ENCODE measurements around the gene SLC11A1.

Gene SLC11A1

GRCh38 chr2:218396688-218397462, 14.8 kb downstream of the SLC11A1 start (continued):
- TF ChIP-seq ZSCAN23 (tag by site-specific recombination; IDR thresholded peaks at IDR 0.05), result no peak

- Histone ChIP-seq H3K4me3 (ENCODE audit: low read depth, low read length) (peak overlapping the region; percentile 12), H3K27ac (ENCODE audit: extremely low read depth, low read depth, low read length) (peak overlapping the region; percentile 18; the same call in 1 of the 2 replicates), H3K4me1 (ENCODE audit: control insufficient read depth, insufficient read depth, low read length) (peaks cover 15% of the 10 kb centered on the region), H3K36me3 (ENCODE audit: control insufficient read depth in 2 of 2, insufficient read depth in 1 of 2, low read length in 2 of 2) (peaks cover 0 to 11% of the 10 kb centered on the region in 2 experiments; a peak in 1 of 3 replicates), H3K9me3 (ENCODE audit: control insufficient read depth, insufficient read depth, low read depth, low read length) (no peaks in the 10 kb centered on the region)
- peak; percentile 89 for TF ChIP-seq PRDM10 (tag by site-specific recombination; IDR thresholded peaks at IDR 0.05)
- no peak for TF ChIP-seq ZFP69B (tag by site-specific recombination; IDR thresholded peaks at IDR 0.05)
- TF ChIP-seq SCRT2 (tag by site-specific recombination; IDR thresholded peaks at IDR 0.05), result peak; percentile 79
- TF ChIP-seq SCRT1 (tag by site-specific recombination; IDR thresholded peaks at IDR 0.05; ENCODE audit: borderline replicate concordance), result peak; percentile 63; the same call in 1 of the 2 replicates
- no peak for TF ChIP-seq ZNF585B (tag by site-specific recombination; IDR thresholded peaks at IDR 0.05)
- TF ChIP-seq, protein P1, sequence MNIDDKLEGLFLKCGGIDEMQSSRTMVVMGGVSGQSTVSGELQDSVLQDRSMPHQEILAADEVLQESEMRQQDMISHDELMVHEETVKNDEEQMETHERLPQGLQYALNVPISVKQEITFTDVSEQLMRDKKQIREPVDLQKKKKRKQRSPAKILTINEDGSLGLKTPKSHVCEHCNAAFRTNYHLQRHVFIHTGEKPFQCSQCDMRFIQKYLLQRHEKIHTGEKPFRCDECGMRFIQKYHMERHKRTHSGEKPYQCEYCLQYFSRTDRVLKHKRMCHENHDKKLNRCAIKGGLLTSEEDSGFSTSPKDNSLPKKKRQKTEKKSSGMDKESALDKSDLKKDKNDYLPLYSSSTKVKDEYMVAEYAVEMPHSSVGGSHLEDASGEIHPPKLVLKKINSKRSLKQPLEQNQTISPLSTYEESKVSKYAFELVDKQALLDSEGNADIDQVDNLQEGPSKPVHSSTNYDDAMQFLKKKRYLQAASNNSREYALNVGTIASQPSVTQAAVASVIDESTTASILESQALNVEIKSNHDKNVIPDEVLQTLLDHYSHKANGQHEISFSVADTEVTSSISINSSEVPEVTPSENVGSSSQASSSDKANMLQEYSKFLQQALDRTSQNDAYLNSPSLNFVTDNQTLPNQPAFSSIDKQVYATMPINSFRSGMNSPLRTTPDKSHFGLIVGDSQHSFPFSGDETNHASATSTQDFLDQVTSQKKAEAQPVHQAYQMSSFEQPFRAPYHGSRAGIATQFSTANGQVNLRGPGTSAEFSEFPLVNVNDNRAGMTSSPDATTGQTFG (tag by site-specific recombination; IDR thresholded peaks at IDR 0.05; ENCODE audit: borderline replicate concordance), result no peak
- TF ChIP-seq KLF7 (tag by site-specific recombination; IDR thresholded peaks at IDR 0.05; ENCODE audit: borderline replicate concordance), result 0 out of 2 replicates have a peak, but pooled peaks have one; percentile 15
- TF ChIP-seq, protein P2, sequence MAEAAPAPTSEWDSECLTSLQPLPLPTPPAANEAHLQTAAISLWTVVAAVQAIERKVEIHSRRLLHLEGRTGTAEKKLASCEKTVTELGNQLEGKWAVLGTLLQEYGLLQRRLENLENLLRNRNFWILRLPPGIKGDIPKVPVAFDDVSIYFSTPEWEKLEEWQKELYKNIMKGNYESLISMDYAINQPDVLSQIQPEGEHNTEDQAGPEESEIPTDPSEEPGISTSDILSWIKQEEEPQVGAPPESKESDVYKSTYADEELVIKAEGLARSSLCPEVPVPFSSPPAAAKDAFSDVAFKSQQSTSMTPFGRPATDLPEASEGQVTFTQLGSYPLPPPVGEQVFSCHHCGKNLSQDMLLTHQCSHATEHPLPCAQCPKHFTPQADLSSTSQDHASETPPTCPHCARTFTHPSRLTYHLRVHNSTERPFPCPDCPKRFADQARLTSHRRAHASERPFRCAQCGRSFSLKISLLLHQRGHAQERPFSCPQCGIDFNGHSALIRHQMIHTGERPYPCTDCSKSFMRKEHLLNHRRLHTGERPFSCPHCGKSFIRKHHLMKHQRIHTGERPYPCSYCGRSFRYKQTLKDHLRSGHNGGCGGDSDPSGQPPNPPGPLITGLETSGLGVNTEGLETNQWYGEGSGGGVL (tag by site-specific recombination; IDR thresholded peaks at IDR 0.05), result 0 out of 2 replicates have a peak, but pooled peaks have one; percentile 84
- TF ChIP-seq, protein P3, sequence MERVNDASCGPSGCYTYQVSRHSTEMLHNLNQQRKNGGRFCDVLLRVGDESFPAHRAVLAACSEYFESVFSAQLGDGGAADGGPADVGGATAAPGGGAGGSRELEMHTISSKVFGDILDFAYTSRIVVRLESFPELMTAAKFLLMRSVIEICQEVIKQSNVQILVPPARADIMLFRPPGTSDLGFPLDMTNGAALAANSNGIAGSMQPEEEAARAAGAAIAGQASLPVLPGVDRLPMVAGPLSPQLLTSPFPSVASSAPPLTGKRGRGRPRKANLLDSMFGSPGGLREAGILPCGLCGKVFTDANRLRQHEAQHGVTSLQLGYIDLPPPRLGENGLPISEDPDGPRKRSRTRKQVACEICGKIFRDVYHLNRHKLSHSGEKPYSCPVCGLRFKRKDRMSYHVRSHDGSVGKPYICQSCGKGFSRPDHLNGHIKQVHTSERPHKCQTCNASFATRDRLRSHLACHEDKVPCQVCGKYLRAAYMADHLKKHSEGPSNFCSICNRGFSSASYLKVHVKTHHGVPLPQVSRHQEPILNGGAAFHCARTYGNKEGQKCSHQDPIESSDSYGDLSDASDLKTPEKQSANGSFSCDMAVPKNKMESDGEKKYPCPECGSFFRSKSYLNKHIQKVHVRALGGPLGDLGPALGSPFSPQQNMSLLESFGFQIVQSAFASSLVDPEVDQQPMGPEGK (tag by site-specific recombination; IDR thresholded peaks at IDR 0.05), result peak; percentile 53
- CTCF ChIA-PET, result interaction anchor here (1.0 to 1.7 kb wide), 5 partner anchors 9 to 125 kb away, joined by 3 to 13 read pairs (median 5); no protein-coding TSS in a partner anchor
- POLR2A ChIA-PET, result interaction anchor here (1.0 to 1.8 kb wide), 4 partner anchors 8 to 106 kb away, joined by 3 to 8 read pairs (median 4); partner anchors contain the start of gene TMBIM1
Measured at GRCh38 chr2:218397463-218397819, 15.4 kb downstream of the SLC11A1 start.
